Left lung (tissue), 10 donors: ENCODE measurements around the gene SLC45A3. TPM values are rescaled to one million over a fixed set of nuclear protein-coding genes. Genes with fewer than 3 reads are reported as not detected.

Source experiments
- ATAC-seq: fragments of 200-7000 bp; cut with Tn5 transposase; one replicate; pipeline ENCODE4 v1.9.1; 2020; ENCODE audit warnings: moderate library complexity
- DNase-seq, 4 donors: peaks; one replicate each; pipeline ENCODE4 v3.0.0-alpha.2; 2013 to 2020
- H3K27ac ChIP-seq, 2 donors: fragments of 200-600 bp; sonication (generic) in 1 of 2; one replicate each; pipeline versions ENCODE4 v1.5.0 to v1.8.0; 2020 to 2021
- H3K27me3 ChIP-seq, 2 donors: fragments of 200-600 bp; sonication (generic) in 1 of 2; one replicate each; pipeline versions ENCODE4 v1.5.0 to v1.8.0; 2020 to 2021
- H3K36me3 ChIP-seq, 2 donors: fragments of 200-600 bp; sonication (generic) in 1 of 2; one replicate each; pipeline versions ENCODE4 v1.5.0 to v1.8.0; 2020 to 2021
- H3K4me1 ChIP-seq, 2 donors: fragments of 200-600 bp; one replicate each; pipeline ENCODE4 v1.8.0; 2021
- H3K4me3 ChIP-seq, 2 donors: fragments of 200-600 bp; sonication (generic) in 1 of 2; one replicate each; pipeline versions ENCODE4 v1.5.0 to v1.8.0; 2020 to 2021; ENCODE audit warnings: mild to moderate bottlenecking in 1 of 2
- H3K9me3 ChIP-seq, 2 donors: fragments of 200-600 bp; sonication (generic) in 1 of 2; one replicate each; pipeline versions ENCODE4 v1.5.0 to v1.8.0; 2020 to 2021
- CTCF ChIP-seq, 2 donors: fragments of 200-600 bp; sonication (generic) in 1 of 2; IDR thresholded peaks; one replicate each; pipeline versions ENCODE4 v1.5.0 to v1.8.0; 2021; ENCODE audit warnings: antibody characterized with exemption in 2 of 2
- intact Hi-C, 2 donors: fragments of 100-400 bp; cut with DNase I; formaldehyde crosslinking; loops; one replicate each; pipeline versions ENCODE4 v1.11.2 to v1.14.2; 2022
- polyA plus RNA-seq, 6 donors: library from polyadenylated mRNA; unstranded; fragments of 120-200 nt; gene quantifications; one replicate each; pipeline ENCODE4 v1.2.1, GENCODE V29; 2013; ENCODE audit not compliant: insufficient read length in 6 of 6
- total RNA-seq, 2 donors: library from RNA; stranded (reverse); fragmentation: NEBNext Ultra II Directional; extraction: Animal tissue kit (Norgen Biotek cat#: 25700); gene quantifications; one replicate each; pipeline ENCODE4 v1.2.1, GENCODE V29; 2021
- donor health status: DM: no; HTN: yes; CAD: no.
- donor health status: DM: no; HTN: no; CAD: no.

The SLC45A3 gene
- total and polyA plus RNA-seq, 8 donors: 4.1 to 10.7 (median 7.8) TPM

- H3K4me1 ChIP-seq: peaks cover 0 to 16% of the 10 kb centered on the region in 2 donors
- H3K36me3 ChIP-seq: no peaks in the 10 kb centered on the region
- intact Hi-C loops: loop anchor here in 1 of 2 donors (10.0 kb wide), 1 partner anchor 46 kb away; no protein-coding TSS in a partner anchor
- peak; percentile 30 for ATAC-seq
- no peak overlapping the region for H3K4me3 ChIP-seq
- TF ChIP-seq CTCF (IDR thresholded peaks at IDR 0.05): no peak
- no peak overlapping the region for H3K27ac ChIP-seq
- DNase-seq: no peak
- no peaks in the 10 kb centered on the region for H3K9me3 ChIP-seq
- H3K27me3 ChIP-seq: peaks cover 0 to 7% of the 10 kb centered on the region in 2 donors
Measured at GRCh38 chr1:205668951-205669340, 11.4 kb downstream of the SLC45A3 start.

- ATAC-seq (no peak), DNase-seq (no peak)
- no peaks in the 10 kb centered on the region for H3K36me3 ChIP-seq
- H3K4me3 ChIP-seq: no peak overlapping the region
- H3K9me3 ChIP-seq: no peaks in the 10 kb centered on the region
- no peak overlapping the region for H3K27ac ChIP-seq
- peaks cover 0 to 7% of the 10 kb centered on the region in 2 donors for H3K27me3 ChIP-seq
- H3K4me1 ChIP-seq: peaks cover 0 to 16% of the 10 kb centered on the region in 2 donors
- intact Hi-C loops: loop anchor here in 1 of 2 donors (10.0 kb wide), 1 partner anchor 47 kb away; no protein-coding TSS in a partner anchor
- TF ChIP-seq CTCF (IDR thresholded peaks at IDR 0.05): no peak
Measured at GRCh38 chr1:205667909-205668643, 12.2 kb downstream of the SLC45A3 start.

- H3K27me3 ChIP-seq: peaks cover 0 to 7% of the 10 kb centered on the region in 2 donors
- H3K27ac ChIP-seq: no peak overlapping the region
- peaks cover 0 to 16% of the 10 kb centered on the region in 2 donors for H3K4me1 ChIP-seq
- intact Hi-C loops: loop anchor here in 1 of 2 donors (10.0 kb wide), 1 partner anchor 48 kb away; no protein-coding TSS in a partner anchor
- ATAC-seq (no peak), DNase-seq (no peak)
- H3K4me3 ChIP-seq: no peak overlapping the region
- H3K9me3 ChIP-seq: no peaks in the 10 kb centered on the region
- no peak for TF ChIP-seq CTCF (IDR thresholded peaks at IDR 0.05)
- H3K36me3 ChIP-seq: no peaks in the 10 kb centered on the region
Measured at GRCh38 chr1:205666372-205667166, 13.7 kb downstream of the SLC45A3 start.

- no peak overlapping the region for H3K27ac ChIP-seq
- no peak for TF ChIP-seq CTCF (IDR thresholded peaks at IDR 0.05)
- DNase-seq (no peak), ATAC-seq (no peak)
- no peak overlapping the region for H3K4me3 ChIP-seq
- H3K9me3 ChIP-seq: no peaks in the 10 kb centered on the region
- intact Hi-C loops: loop anchor here in 1 of 2 donors (10.0 kb wide), 1 partner anchor 49 kb away; no protein-coding TSS in a partner anchor
- no peaks in the 10 kb centered on the region for H3K36me3 ChIP-seq
- peaks cover 0 to 4% of the 10 kb centered on the region in 2 donors for H3K27me3 ChIP-seq
- H3K4me1 ChIP-seq: peaks cover 0 to 16% of the 10 kb centered on the region in 2 donors
Measured at GRCh38 chr1:205665201-205666045, 14.9 kb downstream of the SLC45A3 start.
